RWPE1 (cell line): ENCODE results near the gene GPC6.

ENCODE experiments used
- CTCF ChIA-PET: fragments of 350-600 bp; sonication (Branson Sonifier 250); formaldehyde crosslinking; extraction: SDS; loops from one replicate; lab custom pipeline; 2021; lab: Yijun Ruan, JAX
- POLR2A ChIA-PET: fragments of 400-600 bp; formaldehyde crosslinking; extraction: SDS; loops from one replicate; lab custom pipeline; 2020; ENCODE audit warnings: antibody characterized with exemption; ENCODE audit not compliant: low non-redundant PET; lab: Yijun Ruan, JAX
- DNase-seq: peaks from one replicate; pipeline ENCODE4 v3.0.0; 2012; ENCODE audit warnings: low spot score
- H3K27ac ChIP-seq: fragments of 450-650 bp; 2 replicates; pipeline ENCODE4 v1.5.1; 2017
- CTCF ChIP-seq: fragments of 450-650 bp; conservative IDR thresholded peaks from 2 replicates; pipeline ENCODE4 v1.5.1; 2017; ENCODE audit warnings: low read depth, mild to moderate bottlenecking

Gene GPC6

DNA sequence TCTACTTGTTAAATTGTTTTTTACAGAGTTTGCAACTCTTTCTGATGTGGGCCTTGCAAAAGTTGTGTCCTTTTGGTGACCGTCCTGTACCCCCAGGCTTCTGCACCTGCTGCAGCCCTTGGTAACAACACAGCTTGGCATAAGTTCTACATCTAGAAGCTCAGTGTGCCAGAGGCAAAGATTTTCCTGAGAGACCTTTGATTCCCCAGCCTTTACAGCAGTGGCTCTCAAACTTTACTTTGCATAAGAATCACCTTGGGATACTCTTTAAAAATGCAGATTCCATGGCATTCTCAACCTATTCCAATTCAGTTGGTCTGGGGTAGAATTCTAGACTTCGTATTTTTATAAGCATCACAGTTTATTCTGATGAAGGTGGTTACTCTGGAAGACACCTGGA lies 991.9 kb downstream of the GPC6 start:
- no peak overlapping the region for H3K27ac ChIP-seq
- ChIA-PET CTCF (no interaction called here), POLR2A (no interaction called here)
- TF ChIP-seq CTCF = no peak
- DNase-seq = no peak

GRCh38 chr13:94218951-94219350 lies 992.3 kb downstream of the GPC6 start:
- no peak for TF ChIP-seq CTCF
- ChIA-PET CTCF (no interaction called here), POLR2A (no interaction called here)
- DNase-seq = no peak
- H3K27ac ChIP-seq = no peak overlapping the region

DNA sequence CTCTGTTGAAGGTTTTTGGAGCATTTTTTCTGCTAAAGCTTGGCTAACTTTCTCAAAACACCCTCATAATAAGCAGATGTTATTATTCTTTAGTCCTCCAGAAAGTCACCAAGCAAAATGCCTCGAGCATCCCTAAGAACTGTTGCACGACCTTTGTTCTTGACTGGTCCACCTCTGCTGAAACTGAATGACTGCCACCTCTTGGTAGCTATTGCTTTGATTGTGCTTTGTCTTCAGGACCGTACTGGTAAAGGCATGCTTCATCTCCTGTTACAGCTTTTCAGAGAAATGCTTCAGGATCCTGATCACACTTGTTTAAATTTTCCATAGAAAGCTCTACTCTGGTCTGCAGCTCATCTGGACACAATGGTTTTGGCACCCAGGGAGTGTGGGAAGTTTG lies 998.1 kb downstream of the GPC6 start:
- no peak overlapping the region for H3K27ac ChIP-seq
- TF ChIP-seq CTCF = no peak
- ChIA-PET CTCF (interaction anchor here (0.6 kb wide), 1 partner anchor 1156 kb away, joined by 7 read pairs; no protein-coding TSS in a partner anchor), POLR2A (no interaction called here)
- no peak for DNase-seq

DNA sequence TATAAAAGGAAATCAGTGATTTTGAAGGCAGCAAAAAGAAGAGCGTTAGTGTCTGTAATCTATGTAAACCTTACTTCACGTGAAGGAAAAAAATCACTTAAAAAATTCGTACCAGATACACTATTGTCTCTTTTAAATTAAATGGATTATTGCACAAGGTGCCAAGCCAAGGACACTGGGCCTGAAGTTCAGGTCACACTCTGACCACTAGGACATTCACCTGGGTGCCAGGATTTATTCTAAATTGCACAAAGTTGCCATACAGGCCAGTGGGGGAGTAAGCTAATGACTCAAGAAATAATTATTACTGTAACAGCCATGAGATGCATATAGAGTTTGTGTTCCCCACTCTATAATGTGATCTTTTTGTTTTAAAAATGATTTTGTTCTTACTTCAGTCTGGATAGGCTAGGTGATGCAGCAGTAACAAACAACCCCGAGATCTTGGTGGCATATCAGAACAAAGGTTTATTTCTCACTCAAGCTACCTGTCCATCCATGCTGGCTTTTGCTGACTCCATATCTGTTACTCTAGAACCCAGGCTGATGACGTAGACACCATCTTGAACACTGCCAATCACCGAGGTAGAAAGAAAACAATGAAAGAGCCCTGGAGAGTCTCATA lies 1000.8 kb downstream of the GPC6 start:
- ChIA-PET POLR2A (no interaction called here), CTCF (no interaction called here)
- DNase-seq = no peak
- TF ChIP-seq CTCF = no peak
- no peak overlapping the region for H3K27ac ChIP-seq

GRCh38 chr13:94228763-94229162 lies 1002.2 kb downstream of the GPC6 start:
- CTCF ChIA-PET = no interaction called here

DNA sequence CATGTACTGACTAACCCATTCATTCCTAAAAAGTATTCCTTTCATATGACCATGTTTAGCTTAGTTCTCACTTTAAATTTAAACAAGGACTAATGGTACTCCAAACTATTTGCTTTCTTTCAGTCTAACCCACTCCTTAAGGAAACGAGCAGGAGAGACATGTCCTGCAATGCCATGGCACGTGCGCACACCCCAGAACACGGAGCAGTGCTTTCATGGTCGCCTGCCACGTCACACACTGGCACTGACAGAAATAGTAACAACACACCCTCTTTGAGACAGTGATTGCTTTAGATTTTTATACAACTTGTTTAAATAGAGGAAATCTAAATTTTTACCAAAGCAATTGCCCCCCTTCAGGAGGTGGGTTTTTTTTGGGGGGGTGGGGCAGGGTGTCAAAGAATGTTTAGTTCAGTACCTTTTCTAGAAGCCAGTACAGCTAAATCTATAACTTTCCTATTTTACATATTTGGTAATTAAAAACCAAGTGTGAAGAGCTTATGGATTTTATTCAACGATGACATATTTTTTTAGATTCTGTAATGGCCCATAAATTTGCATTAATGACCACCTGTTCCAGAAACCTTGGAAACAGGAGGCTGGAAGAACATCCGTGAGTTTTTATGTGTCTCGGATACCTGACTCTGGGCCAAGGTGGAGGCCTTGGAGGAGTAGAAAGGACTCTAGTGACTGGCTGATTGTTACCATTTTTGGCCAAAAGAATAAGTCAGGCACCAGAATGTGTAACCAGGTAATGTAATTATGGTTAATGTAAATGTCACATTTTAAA lies 1005.7 kb downstream of the GPC6 start:
- H3K27ac ChIP-seq = no peak overlapping the region
- DNase-seq = no peak
- TF ChIP-seq CTCF = no peak
- CTCF ChIA-PET = no interaction called here
- POLR2A ChIA-PET = no interaction called here

More at GRCh38 chr13:94228763-94229162, 1002.2 kb downstream of the GPC6 start:
- no peak for TF ChIP-seq CTCF
- POLR2A ChIA-PET = no interaction called here
- DNase-seq = no peak
- no peak overlapping the region for H3K27ac ChIP-seq
